Lung (tissue), 12 donors: ENCODE measurements around the gene HSD17B11. TPM values are rescaled to one million over a fixed set of nuclear protein-coding genes. Genes with fewer than 3 reads are reported as not detected.
"Not testable (repeated sequence)": the region's sequence is repeated elsewhere in the genome, so short reads cannot be mapped to it uniquely, and the experiment has no call there.

ENCODE experiments used
- ATAC-seq: fragments of 200-7000 bp; cut with Tn5 transposase; one replicate; pipeline ENCODE4 v1.9.1; 2020; ENCODE audit warnings: moderate number of reproducible peaks; ENCODE audit not compliant: insufficient read depth, low FRiP score
- DNase-seq, 3 donors: peaks; one replicate each; pipeline ENCODE4 v3.0.0-alpha.2; 2013 to 2017
- H3K27ac ChIP-seq, 2 donors: one replicate each; pipeline ENCODE4 v1.5.1; 2013; ENCODE audit warnings: mild to moderate bottlenecking in 2 of 2, moderate library complexity in 2 of 2, control low read depth in 1 of 2, inconsistent platforms in 1 of 2, low read depth in 1 of 2, low read length in 1 of 2
- H3K27me3 ChIP-seq, 3 donors: one replicate each; pipeline ENCODE4 v1.5.1; 2013; ENCODE audit warnings: low read length in 2 of 3; ENCODE audit not compliant: control insufficient read depth in 3 of 3, insufficient read depth in 3 of 3
- H3K36me3 ChIP-seq, 4 donors: one replicate each; pipeline ENCODE4 v1.5.1; 2013; ENCODE audit warnings: low read length in 4 of 4, mild to moderate bottlenecking in 1 of 4, moderate library complexity in 1 of 4; ENCODE audit not compliant: control insufficient read depth in 4 of 4, insufficient read depth in 4 of 4
- H3K4me1 ChIP-seq, 5 donors: one replicate each; pipeline ENCODE4 v1.5.1; 2013; ENCODE audit warnings: low read length in 5 of 5, mild to moderate bottlenecking in 2 of 5, moderate library complexity in 1 of 5; ENCODE audit not compliant: control insufficient read depth in 5 of 5, insufficient read depth in 5 of 5
- H3K4me3 ChIP-seq: one replicate; pipeline ENCODE4 v1.5.1; 2013; ENCODE audit warnings: mild to moderate bottlenecking, control low read depth, moderate library complexity
- H3K9ac ChIP-seq, 2 donors: one replicate each; pipeline ENCODE4 v1.5.1; 2013; ENCODE audit warnings: low read length in 2 of 2, control low read depth in 1 of 2; ENCODE audit not compliant: insufficient read depth in 1 of 2
- H3K9me3 ChIP-seq, 4 donors: one replicate each; pipeline ENCODE4 v1.5.1; 2013; ENCODE audit warnings: low read length in 3 of 4, mild to moderate bottlenecking in 1 of 4, moderate library complexity in 1 of 4; ENCODE audit not compliant: control insufficient read depth in 4 of 4, insufficient read depth in 3 of 4
- WGBS, 2 donors: extraction: QIAGEN DNeasy Blood & Tissue Kit; methylation state at CpG; one replicate each; pipeline ENCODE4 v1.1.7; 2013; 5-methylcytosine and 5-hydroxymethylcytosine counted together
- polyA plus RNA-seq, 2 donors: library from polyadenylated mRNA; stranded (reverse); fragments of 200-250 nt; gene quantifications; one replicate each; pipeline ENCODE4 v1.2.1, GENCODE V29; 2013
- total RNA-seq, 2 donors: library from RNA; depleted of rRNA in 1 of 2; stranded (reverse); fragments of >200 nt in 1 of 2; gene quantifications; one replicate each; pipeline ENCODE4 v1.2.1, GENCODE V29; 2014 to 2021
- TF ChIP-seq, protein P1 (sequence below): IDR thresholded peaks from 2 replicates; pipeline ENCODE4 v1.5.1; 2012; ENCODE audit warnings: mild to moderate bottlenecking; ENCODE audit errors: control extremely low read depth, extremely low read depth
- donor health status: control.
- donor health status: control.
- donor health status: Bipolar disorder and iron deficiency.
- donor health status: healthy.
- donor health status: DM: yes; HTN: yes; CAD: no.

The HSD17B11 gene
- total and polyA plus RNA-seq, 4 donors = 43.0 to 109 (median 55.4) TPM

DNA sequence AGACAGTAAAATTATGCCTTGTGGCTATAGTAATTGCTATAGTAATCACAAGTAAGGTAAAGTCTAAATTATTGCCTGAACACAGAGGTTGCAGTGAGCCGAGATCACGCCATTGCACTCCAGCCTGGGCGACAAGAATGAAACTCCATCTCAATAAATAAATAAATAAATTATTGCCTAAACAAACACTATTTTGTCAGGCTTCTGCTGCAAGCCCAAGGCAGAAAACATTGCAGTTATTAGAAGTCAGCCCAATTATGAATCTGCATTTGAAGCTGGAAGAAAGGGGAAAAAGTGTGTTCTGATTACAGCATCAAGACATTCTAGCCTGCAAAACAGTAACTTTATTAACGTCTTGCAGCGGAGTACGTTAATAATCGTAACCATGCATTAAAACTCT, 85.4 kb downstream of the HSD17B11 start:
- Histone ChIP-seq H3K9me3 (no peaks in the 10 kb centered on the region), H3K27me3 (no peaks in the 10 kb centered on the region), H3K4me3 (no peak overlapping the region), H3K27ac (no peak overlapping the region), H3K4me1 (no peaks in the 10 kb centered on the region), H3K9ac (no peak overlapping the region), H3K36me3 (no peaks in the 10 kb centered on the region)
- ATAC-seq = no peak
- no peak for DNase-seq
- 90 to 96% methylated on average over 7 of the region's 7 CpGs for WGBS, 2 donors
- TF ChIP-seq, protein P1, sequence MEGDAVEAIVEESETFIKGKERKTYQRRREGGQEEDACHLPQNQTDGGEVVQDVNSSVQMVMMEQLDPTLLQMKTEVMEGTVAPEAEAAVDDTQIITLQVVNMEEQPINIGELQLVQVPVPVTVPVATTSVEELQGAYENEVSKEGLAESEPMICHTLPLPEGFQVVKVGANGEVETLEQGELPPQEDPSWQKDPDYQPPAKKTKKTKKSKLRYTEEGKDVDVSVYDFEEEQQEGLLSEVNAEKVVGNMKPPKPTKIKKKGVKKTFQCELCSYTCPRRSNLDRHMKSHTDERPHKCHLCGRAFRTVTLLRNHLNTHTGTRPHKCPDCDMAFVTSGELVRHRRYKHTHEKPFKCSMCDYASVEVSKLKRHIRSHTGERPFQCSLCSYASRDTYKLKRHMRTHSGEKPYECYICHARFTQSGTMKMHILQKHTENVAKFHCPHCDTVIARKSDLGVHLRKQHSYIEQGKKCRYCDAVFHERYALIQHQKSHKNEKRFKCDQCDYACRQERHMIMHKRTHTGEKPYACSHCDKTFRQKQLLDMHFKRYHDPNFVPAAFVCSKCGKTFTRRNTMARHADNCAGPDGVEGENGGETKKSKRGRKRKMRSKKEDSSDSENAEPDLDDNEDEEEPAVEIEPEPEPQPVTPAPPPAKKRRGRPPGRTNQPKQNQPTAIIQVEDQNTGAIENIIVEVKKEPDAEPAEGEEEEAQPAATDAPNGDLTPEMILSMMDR = no peak

DNA sequence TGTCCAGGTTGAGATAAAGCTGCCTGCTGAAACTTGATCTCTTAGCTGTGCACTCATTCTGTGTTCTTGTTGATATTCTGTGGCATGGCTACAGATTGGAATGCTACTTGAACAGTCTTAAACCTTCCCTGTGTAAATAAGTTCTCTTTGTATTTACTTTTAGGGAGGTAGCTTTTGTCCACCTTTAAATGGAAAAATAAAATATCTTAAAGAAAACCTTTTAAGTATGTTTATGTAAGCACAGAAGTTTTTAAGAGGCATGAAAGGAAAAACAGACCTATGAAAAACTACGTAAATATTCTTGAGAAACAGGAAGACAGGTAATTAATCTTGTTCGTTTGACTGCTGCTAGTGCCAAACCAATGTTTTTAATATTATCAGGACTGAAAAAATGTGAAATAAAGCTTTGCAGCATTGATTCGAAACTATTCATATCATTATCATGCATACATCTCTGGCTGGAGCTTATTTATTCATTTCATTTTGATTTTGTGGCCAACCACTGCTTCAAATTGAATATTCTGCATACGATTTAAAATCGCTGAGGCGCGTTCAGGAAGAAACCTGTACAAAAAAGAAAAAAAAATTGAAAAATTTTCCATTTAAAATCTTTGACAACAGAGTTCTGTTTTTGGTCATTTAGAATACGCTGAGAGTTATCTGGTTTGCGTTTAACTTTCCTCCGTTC, 86.1 kb downstream of the HSD17B11 start:
- H3K36me3 ChIP-seq = no peaks in the 10 kb centered on the region
- H3K4me3 ChIP-seq = no peak overlapping the region
- ATAC-seq = peak; percentile 65
- H3K27me3 ChIP-seq = no peaks in the 10 kb centered on the region
- peak in 2 of 3 donors; percentile 32 to 43 for DNase-seq
- H3K9ac ChIP-seq = peak overlapping the region in 1 of 2 donors; percentile 23
- TF ChIP-seq, protein P1 = no peak
- peaks cover 0 to 3% (median 0%) of the 10 kb centered on the region in 5 donors for H3K4me1 ChIP-seq
- no peak overlapping the region for H3K27ac ChIP-seq
- H3K9me3 ChIP-seq = no peaks in the 10 kb centered on the region
- WGBS, 2 donors = 73 to 77% methylated on average over 10 of the region's 10 CpGs

DNA sequence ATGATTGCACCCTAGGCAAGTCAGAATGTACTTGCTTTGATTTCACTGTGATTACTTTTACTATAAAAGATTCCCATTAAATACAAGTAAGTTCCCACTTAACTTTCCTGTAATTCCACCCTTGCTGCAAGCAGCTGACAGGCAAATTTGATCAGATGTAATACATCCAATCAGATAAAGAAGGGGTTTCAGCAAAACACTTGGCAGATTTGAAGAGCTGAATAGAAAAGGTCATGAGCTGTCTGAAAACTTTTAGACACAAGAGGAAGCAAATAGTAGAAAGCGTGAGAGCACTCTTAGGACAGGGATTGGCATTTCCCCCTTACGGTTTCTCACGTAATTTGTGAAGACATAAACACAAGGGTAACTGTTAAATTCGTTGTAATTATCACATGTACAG, 91.1 kb downstream of the HSD17B11 start:
- DNase-seq (peak in 2 of 3 donors; percentile 12 to 28), ATAC-seq (peak; percentile 62)
- Histone ChIP-seq H3K4me3 (no peak overlapping the region), H3K9me3 (no peaks in the 10 kb centered on the region), H3K4me1 (peaks cover 0 to 4% (median 0%) of the 10 kb centered on the region in 5 donors), H3K27ac (no peak overlapping the region), H3K9ac (no peak overlapping the region), H3K36me3 (no peaks in the 10 kb centered on the region), H3K27me3 (no peaks in the 10 kb centered on the region)
- 64 to 73% methylated on average over 4 of the region's 4 CpGs for WGBS, 2 donors
- TF ChIP-seq, protein P1 = no peak

DNA sequence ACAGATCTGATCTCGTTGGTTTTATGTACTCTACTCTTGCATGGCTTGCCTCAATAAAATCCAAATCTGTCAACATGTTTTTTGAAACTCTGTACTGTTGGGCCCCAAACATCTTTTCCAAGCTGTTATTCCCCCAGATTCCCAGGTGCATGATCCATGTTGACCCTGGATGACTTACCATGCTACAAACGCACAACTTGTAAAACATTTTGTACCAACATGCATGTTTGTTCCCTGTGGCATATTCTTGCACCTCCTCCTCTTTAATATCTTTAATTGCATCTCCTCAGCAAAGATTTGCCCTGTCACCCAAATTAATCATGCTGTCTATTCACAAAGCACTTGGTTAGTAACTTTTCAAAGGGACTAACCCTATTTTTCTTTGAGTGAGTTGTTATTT, 92.6 kb downstream of the HSD17B11 start:
- no peaks in the 10 kb centered on the region for H3K36me3 ChIP-seq
- TF ChIP-seq, protein P1 = no peak
- H3K4me3 ChIP-seq = no peak overlapping the region
- 74 to 91% methylated on average over 2 of the region's 2 CpGs for WGBS, 2 donors
- no peaks in the 10 kb centered on the region for H3K9me3 ChIP-seq
- peaks cover 0 to 4% (median 0%) of the 10 kb centered on the region in 5 donors for H3K4me1 ChIP-seq
- ATAC-seq (no peak), DNase-seq (no peak)
- no peak overlapping the region for H3K27ac ChIP-seq
- H3K27me3 ChIP-seq = no peaks in the 10 kb centered on the region
- no peak overlapping the region for H3K9ac ChIP-seq

DNA sequence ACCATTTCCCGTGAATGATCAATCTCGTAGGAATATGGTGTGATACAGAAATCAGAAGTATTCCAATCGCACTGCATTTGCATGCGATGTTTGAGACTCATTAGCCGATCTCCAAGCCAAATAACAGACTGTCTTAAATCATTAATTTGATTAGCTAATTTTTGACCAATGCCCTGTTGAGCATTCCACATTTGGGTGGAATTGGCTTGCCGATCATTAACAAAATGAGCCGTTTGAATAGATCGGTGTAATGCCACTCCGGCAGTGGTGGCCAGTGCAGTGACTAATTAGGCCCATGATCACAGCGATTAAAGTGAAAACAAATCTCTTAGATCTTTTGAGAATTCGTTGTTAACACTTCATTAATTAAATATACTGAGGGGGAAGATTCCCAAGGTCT, 96.1 kb downstream of the HSD17B11 start:
- 81 to 95% methylated on average over 11 of the region's 11 CpGs for WGBS, 2 donors
- not testable (repeated sequence) for DNase-seq, H3K27ac ChIP-seq, H3K9ac ChIP-seq, H3K9me3 ChIP-seq, H3K36me3 ChIP-seq, H3K4me3 ChIP-seq, H3K27me3 ChIP-seq, ATAC-seq, H3K4me1 ChIP-seq
